Ishikawa (cell line): ENCODE results near the gene OPA3.

ENCODE experiments used
- CEBPB ChIP-seq: IDR thresholded peaks from 2 replicates; pipeline ENCODE4 v1.6.1; 2012
- CREB1 ChIP-seq: IDR thresholded peaks from 2 replicates; pipeline ENCODE4 v1.6.1; 2012; ENCODE audit warnings: low read depth
- EGR1 ChIP-seq: IDR thresholded peaks from 2 replicates; pipeline ENCODE4 v1.6.1; 2012
- EP300 ChIP-seq: IDR thresholded peaks from 2 replicates; pipeline ENCODE4 v1.6.1; 2012; ENCODE audit warnings: borderline replicate concordance
- FOXM1 ChIP-seq: IDR thresholded peaks from 2 replicates; pipeline ENCODE4 v1.6.1; 2012; ENCODE audit warnings: low read depth, borderline replicate concordance
- MAX ChIP-seq: IDR thresholded peaks from 2 replicates; pipeline ENCODE4 v1.6.1; 2012
- NFIC ChIP-seq: IDR thresholded peaks from 2 replicates; pipeline ENCODE4 v1.6.1; 2012
- RAD21 ChIP-seq: IDR thresholded peaks from 2 replicates; pipeline ENCODE4 v1.6.1; 2012; ENCODE audit warnings: low read depth
- REST ChIP-seq: IDR thresholded peaks from 2 replicates; pipeline ENCODE4 v1.6.1; 2012; ENCODE audit warnings: low read depth, mild to moderate bottlenecking
- TAF1 ChIP-seq: IDR thresholded peaks from 2 replicates; pipeline ENCODE4 v1.6.1; 2012; ENCODE audit warnings: low read depth, mild to moderate bottlenecking
- TCF12 ChIP-seq: IDR thresholded peaks from 2 replicates; pipeline ENCODE4 v1.6.1; 2012; ENCODE audit warnings: low read depth
- TEAD4 ChIP-seq: IDR thresholded peaks from 2 replicates; pipeline ENCODE4 v1.6.1; 2012
- YY1 ChIP-seq: IDR thresholded peaks from 2 replicates; pipeline ENCODE4 v1.6.1; 2012; ENCODE audit warnings: low read depth
- ZBTB7A ChIP-seq: IDR thresholded peaks from 2 replicates; pipeline ENCODE4 v1.6.1; 2012; ENCODE audit warnings: low read depth
- TF ChIP-seq, protein P1 (sequence below): IDR thresholded peaks from 2 replicates; pipeline ENCODE4 v1.6.1; 2012

The OPA3 gene

GRCh38 chr19:45577111-45577905, 7.3 kb downstream of the OPA3 start:
- TF ChIP-seq NFIC, result no peak
- TF ChIP-seq TAF1, result no peak
- TF ChIP-seq RAD21, result no peak
- no peak for TF ChIP-seq REST
- no peak for TF ChIP-seq CEBPB
- TF ChIP-seq EP300, result no peak
- TF ChIP-seq CREB1, result no peak
- no peak for TF ChIP-seq EGR1
- no peak for TF ChIP-seq FOXM1

DNA sequence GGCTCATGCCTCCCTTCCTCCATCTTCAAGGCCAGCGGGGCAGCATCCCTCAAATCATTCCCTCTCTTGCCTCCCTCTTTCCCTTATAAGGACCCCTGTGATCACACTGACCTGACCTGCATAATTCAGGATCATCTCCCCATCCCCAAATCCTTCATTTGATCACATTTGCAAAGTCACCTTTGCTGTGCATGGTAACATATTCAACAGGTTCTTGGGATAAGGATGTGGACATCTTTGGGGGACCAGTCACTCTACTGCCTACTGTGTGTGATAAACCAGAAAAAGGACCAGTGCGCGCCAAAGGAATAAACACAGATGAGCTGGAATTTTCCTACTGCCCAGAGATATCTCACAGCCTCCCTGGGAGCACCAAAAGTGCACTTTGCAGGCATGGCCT, 7.9 kb downstream of the OPA3 start:
- TF ChIP-seq CREB1 (no peak), RAD21 (no peak), EGR1 (no peak), CEBPB (no peak), NFIC (no peak), FOXM1 (no peak), YY1 (no peak), EP300 (no peak), TEAD4 (no peak), MAX (no peak), TAF1 (no peak), REST (no peak), TCF12 (no peak)
- TF ChIP-seq, protein P1, sequence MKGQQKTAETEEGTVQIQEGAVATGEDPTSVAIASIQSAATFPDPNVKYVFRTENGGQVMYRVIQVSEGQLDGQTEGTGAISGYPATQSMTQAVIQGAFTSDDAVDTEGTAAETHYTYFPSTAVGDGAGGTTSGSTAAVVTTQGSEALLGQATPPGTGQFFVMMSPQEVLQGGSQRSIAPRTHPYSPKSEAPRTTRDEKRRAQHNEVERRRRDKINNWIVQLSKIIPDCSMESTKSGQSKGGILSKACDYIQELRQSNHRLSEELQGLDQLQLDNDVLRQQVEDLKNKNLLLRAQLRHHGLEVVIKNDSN, result no peak

DNA sequence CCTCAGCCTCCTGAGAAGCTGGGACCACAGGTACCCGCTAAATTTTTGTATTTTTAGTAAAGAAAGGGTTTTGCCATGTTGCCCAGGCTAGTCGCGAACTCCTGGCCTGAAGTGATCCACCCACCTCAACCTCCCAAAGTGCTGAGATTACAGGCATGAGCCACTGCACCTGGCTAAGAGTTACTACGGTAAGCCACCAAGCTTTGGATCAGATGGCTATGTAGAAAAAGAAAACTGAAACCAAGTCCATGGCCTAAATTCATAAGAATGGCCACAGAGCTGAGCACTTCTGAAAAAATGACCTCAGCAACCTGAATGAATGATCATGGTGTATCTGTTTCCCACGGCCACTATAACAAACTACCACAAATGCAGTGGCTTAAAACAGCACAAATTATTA, 9.4 kb downstream of the OPA3 start:
- TF ChIP-seq, protein P1, result no peak
- TF ChIP-seq FOXM1, result no peak
- no peak for TF ChIP-seq RAD21
- TF ChIP-seq TAF1, result no peak
- no peak for TF ChIP-seq TEAD4
- TF ChIP-seq CREB1, result no peak
- no peak for TF ChIP-seq MAX
- TF ChIP-seq NFIC, result no peak
- no peak for TF ChIP-seq REST
- no peak for TF ChIP-seq TCF12
- TF ChIP-seq EGR1, result no peak
- no peak for TF ChIP-seq ZBTB7A
- no peak for TF ChIP-seq CEBPB
- no peak for TF ChIP-seq YY1

DNA sequence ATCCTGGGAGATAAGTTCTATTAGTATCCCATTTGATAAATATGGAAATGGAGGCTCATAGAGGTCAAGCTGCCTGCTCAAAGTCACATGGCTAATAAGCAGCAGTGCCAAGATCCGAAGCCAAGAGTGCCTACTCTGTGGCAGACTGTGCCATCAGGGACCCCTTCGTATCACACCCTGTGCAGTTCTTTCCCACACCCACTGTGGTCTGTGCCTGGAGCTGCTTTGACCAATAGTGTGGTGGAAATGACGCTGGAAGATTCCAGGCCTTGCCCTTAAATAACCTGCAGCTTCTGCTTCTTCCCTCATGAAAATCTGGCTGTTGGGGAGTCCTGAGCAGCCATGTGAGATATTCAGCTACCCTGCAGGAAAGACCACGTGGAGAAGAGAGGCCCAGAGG, 10.1 kb downstream of the OPA3 start:
- no peak for TF ChIP-seq TAF1
- no peak for TF ChIP-seq MAX
- TF ChIP-seq NFIC, result no peak
- no peak for TF ChIP-seq YY1
- TF ChIP-seq ZBTB7A, result no peak
